Measurements from ENCODE around the gene PEF1.

DNA sequence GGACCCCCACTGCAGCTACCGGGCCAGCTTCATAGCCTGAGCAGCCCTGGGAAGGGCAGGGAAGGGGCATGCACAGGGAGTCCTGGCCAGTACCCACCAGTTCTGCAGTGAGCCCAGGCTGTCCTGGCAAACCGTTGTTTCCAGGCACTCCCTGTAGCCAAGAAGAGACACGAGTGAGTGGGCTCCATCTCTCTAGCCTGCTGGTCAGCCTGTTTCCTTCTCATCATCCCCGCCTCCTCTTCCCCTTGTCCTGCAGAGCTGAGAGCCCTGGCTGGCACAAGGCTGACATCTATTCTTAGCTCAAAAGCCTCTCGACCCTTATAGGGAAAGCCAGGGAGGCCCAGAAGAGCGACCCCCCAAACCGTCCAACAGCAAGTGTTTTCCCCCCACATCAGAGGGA, 30.5 kb upstream of the PEF1 start:
- TF ChIP-seq, protein P1, sequence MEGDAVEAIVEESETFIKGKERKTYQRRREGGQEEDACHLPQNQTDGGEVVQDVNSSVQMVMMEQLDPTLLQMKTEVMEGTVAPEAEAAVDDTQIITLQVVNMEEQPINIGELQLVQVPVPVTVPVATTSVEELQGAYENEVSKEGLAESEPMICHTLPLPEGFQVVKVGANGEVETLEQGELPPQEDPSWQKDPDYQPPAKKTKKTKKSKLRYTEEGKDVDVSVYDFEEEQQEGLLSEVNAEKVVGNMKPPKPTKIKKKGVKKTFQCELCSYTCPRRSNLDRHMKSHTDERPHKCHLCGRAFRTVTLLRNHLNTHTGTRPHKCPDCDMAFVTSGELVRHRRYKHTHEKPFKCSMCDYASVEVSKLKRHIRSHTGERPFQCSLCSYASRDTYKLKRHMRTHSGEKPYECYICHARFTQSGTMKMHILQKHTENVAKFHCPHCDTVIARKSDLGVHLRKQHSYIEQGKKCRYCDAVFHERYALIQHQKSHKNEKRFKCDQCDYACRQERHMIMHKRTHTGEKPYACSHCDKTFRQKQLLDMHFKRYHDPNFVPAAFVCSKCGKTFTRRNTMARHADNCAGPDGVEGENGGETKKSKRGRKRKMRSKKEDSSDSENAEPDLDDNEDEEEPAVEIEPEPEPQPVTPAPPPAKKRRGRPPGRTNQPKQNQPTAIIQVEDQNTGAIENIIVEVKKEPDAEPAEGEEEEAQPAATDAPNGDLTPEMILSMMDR (optimal IDR thresholded peaks at IDR 0.05 in 1 of 3, IDR thresholded peaks at IDR 0.05 in 1 of 3, conservative IDR thresholded peaks at IDR 0.05 in 1 of 3; ENCODE audit: extremely low read depth in 1 of 3, insufficient read depth in 2 of 3, low read length in 3 of 3), result no peak
- TF ChIP-seq EZH2 (IDR thresholded peaks at IDR 0.05; ENCODE audit: low read length), result no peak

All from keratinocyte (primary cell).